NCI-H1105 (cell line): ENCODE measurements around the gene RAD51B.

Source experiments
- DNase-seq: peaks from one replicate; lab custom pipeline; 2025; lab: John Stamatoyannopoulos, UW

The RAD51B gene

DNA sequence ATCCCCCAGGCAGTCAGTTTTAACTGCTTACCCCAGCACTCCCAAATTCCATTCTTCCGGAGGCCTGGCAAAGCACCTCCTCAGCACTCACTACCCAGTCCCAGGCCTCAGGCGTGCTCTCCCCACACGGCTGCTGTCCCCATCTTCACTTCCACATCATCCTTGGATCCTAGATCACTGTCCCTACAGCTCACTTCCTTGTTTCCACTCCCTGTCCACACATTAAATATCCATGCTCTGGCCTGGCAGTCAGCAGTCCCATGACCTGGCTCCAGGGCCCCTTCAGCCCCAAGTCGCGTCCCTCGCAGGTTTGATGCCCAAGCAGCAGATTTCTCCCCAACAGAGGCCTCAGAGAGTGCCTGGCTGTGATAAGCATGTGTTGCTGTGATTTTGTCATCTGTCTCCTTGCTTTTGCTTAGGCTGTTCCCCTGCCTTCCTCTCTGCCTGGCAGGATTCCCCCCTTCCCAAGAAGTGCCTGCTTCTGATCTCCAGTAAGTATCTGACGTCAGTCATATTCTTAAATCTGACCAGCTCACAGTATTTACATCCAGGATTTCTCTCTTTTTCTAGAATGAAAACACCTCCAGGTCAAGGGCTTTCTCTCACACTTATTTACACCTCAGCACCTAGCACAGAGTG lies 731.6 kb downstream of the RAD51B start:
- DNase-seq, result no peak

DNA sequence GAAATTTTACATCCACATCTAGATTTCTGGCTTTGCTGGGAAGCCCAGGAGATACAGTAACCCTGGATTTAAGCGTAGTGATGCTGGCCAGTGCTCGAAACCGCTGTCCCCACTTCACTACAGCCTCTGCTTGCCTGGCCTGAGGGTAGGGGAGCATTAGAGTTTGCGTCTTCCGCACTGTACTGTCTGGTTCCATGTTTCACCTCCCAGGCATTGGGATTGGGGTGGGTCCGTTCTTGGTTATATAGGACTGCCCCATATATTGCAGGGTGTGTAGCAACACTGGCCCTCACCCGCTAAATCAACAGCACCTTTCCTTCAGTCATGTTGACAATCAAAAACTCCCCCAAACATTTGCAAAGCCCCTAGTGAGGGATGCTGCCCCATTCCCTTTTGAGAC lies 732.5 kb downstream of the RAD51B start:
- no peak for DNase-seq

DNA sequence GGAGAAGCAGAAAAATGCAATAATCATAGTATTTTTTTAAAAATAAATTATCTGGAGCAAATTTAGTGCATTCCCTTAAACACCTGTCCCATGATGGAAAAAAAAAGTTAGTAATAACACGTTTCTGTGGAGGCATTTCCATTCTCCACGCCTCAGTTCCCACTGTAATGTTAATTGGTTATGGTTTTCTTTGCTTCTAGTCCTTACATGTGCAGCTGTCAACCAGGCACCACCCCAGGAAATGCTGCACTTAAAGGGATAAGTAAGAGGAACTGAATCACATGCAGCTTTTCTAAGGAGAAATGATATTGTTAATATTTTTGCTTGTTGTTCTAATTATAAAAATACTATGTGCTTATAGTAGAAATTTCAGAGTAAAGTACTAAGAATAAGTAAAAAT lies 733.0 kb downstream of the RAD51B start:
- no peak for DNase-seq

DNA sequence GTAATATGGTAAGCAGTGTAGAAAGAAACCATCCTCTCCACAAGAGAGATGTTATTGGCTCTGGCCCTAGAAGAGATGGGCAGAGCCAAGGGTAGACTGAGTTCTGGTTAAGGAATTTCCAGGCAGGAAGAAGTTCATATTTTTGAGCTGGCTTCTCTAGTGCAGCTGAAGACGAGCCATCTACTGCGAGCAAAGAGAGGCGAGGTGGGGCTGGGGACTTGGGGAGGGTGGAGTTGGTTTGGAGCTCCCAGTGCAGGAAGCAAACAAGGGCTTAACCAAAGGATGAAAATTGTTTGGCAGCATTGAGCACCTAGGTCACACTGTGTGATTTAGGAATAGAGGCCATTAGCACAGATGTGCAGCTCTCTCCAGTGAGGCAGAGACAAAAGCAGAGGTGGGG lies 733.7 kb downstream of the RAD51B start:
- no peak for DNase-seq

DNA sequence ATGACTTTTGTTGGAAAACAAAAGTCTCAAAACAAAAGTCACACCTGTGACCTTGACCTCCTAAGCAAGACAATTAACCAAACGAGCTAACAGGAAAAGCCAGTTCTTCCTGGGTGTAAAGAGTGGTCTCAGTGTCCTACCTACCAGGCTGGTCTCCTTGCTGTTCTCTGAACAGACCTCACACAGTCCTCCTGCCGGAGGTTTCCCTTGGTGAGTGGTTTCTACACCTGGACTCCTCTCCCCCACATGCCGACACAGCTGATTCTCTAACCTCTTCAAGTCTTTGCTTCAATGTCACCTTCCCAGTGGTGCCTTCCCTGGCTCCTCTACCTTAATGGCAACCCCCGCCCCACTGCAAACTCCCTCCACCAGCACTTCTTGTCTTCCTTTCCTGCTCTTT lies 734.7 kb downstream of the RAD51B start:
- DNase-seq, result no peak

DNA sequence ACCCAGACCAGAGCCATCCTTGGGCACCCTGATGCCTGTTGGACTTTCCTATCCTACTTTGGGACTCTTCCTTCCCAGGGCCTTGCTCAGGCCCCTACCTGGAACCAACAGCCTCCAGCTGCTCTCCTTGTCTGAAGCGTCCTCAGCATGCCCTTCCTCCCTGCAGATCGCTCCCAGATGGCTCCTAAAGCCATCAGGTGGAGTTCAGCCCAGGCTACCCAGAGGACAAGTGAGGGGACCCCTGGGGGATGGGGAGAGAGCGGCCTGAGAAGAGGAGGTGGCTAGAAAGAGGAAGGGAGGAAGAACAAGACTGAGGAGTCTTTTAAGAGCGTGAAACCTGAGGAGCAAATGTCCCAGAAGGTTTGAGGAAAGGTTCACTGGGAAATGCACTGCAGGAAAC lies 736.7 kb downstream of the RAD51B start:
- DNase-seq, result no peak

DNA sequence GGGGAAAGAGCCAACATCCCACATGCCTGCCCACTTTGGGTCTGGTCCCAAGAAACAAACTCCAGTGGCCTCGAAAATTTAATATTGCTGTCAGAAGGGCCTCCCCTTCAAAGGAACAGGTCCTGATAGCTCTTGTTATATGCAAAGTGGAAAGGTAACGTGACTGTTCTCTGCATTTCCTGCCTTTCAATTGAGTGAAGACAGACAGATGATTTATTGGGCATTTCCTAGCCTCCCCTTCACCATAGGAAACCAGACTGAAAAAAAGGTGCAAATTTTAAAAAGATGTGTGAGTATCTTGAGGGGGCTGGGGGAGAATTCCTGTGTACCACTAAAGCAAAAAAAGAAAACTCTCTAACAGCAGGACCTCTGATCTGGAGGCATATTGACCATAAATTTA lies 738.1 kb downstream of the RAD51B start:
- no peak for DNase-seq

DNA sequence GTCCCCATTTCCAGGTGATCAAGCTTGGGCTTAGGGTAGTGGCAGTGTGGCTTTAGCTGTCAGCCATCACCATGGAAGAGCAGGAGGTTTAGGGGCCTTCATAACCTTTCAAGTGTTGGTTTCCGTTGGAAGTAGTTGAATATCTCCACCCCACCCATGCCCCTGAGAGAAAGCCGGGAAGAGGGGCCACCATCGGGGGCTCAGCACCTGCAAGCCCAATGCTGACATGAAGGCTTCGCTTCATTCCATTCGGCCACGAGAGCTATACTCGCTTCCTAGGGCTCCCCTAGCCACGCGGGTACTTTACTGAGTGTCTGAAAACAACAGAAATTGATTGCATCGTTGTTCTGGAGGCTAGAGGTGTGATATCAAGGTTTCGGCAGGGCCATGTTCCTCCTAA lies 738.5 kb downstream of the RAD51B start:
- no peak for DNase-seq

DNA sequence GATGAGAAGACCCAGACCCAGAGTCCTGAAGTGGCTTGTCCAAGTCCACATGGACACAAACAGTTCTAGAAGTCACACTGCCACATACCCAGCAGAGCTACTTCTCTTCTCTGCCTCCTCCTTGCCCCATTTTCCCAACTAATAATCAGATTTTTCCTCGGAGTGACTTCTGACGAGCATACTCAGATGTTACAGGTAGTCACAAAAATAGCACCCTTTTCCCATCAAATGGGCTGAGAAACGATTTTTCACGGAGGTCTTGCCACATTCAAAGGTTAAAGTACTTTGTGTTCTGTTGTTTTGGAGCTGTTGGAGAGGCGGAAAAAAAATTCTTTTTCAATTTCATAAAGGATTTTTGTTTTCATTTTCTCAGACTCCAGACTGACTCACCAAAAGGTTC lies 740.4 kb downstream of the RAD51B start:
- no peak for DNase-seq

DNA sequence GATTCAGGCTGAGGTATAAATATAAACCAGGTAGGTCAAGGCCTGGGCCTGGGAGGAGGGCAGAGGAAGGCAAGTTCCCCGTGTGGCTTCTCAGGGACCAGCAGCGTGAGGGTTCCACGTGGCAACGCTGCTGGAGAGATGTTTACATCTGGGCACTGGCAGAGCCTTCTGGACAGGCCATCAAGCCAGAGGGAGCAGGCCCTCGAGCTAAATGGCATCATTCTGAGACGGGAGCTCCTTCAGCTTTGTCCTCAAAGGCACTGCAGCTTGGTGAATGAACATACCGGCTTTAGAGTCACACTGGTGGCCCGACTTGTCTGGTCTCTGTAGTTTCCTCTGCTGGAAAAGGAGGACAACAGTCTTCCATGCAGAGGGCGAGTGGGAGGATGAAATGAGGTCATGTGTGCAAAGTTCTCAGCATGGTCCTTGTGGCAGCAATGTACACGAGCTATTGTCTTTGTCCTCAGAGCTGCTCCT lies 742.0 kb downstream of the RAD51B start:
- DNase-seq, result no peak

DNA sequence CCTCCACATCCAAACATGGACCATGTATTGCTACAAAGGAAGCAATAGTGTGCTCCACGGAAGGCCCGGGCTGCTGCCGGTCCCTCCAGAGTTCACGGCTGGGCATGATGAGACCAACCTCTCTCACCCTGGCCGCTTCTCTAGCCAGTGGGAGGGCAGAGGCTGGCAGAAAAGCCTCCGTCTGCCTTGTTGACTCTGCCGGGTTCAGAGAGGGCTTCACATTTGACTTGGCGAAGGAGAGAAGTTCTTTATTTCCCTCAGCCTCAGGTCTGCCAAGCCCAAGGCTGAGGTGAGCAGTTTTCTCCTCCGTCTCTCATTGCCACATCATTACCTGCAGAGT lies 743.3 kb downstream of the RAD51B start:
- DNase-seq, result no peak

DNA sequence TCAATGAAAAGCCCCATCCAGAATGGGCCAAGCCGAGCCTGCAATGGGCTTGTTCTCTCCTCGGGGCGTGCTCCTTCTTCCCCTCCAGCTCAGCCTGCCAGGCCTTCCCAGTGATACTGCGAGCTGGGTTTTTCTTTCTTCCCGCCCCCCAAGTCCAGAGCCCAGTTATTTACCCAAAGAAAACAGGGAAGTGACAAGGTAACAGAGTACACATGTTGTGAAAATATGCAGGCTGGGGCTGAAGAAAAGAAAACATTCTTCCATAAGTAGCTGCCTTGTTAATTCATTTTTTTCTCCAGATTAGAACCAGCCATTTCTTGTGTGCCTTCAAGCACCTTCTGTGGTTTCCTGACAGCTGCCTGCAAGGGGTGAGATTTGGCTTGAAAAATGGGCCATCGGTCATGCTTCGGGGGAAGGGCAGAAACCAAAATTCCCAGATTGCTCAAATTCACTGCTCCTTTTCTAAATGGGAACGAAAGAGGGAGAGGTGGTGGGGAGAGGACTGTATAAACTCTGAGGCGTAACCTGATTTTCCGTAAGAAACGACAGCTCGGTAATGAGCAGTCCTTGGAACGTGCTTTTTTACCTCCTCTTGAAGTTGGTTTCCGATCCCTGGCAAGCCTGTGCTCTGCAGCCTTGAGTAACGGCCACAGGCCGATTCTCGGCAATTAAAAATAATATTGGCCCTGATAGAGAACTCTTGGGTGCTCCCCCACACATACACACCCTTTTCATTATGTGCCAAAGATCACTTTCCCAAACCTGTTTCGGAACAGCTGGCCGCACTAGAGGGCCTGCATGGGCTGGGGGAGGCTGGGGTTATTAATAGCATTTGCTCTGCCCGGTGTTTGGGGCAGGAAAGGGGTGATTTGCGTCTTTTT lies 743.9 kb downstream of the RAD51B start:
- no peak for DNase-seq

DNA sequence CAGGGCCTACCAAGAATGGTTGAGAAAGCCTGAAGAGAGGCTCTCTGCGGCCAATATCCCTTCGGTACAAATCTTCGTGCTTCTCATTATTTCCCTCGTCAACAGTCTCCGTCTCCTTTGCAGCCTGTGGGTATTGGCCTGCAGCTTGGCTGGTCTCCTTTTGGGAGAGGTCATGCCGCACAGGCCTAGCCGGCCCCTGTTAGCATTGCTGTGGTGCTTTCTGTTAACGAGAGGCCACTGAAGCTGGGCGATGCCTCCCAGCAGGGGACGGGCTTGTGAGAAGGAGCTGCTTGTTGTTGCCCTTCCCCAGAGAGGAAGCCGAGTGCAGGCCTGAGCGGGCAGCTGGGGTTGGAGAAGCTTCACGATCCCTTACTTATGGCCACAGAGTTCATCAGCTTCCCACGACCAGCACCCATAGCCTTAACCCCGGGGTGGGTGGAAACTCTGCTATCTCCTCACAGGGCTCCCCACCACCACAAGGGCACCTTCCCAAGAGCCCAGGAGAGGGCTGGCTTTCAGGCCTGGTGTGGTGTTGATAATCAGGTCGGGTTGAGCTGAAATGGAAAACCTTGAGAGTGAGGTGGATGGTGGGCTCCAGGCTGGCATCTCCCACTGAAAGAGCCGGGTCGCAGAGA lies 744.7 kb downstream of the RAD51B start:
- DNase-seq, result no peak

DNA sequence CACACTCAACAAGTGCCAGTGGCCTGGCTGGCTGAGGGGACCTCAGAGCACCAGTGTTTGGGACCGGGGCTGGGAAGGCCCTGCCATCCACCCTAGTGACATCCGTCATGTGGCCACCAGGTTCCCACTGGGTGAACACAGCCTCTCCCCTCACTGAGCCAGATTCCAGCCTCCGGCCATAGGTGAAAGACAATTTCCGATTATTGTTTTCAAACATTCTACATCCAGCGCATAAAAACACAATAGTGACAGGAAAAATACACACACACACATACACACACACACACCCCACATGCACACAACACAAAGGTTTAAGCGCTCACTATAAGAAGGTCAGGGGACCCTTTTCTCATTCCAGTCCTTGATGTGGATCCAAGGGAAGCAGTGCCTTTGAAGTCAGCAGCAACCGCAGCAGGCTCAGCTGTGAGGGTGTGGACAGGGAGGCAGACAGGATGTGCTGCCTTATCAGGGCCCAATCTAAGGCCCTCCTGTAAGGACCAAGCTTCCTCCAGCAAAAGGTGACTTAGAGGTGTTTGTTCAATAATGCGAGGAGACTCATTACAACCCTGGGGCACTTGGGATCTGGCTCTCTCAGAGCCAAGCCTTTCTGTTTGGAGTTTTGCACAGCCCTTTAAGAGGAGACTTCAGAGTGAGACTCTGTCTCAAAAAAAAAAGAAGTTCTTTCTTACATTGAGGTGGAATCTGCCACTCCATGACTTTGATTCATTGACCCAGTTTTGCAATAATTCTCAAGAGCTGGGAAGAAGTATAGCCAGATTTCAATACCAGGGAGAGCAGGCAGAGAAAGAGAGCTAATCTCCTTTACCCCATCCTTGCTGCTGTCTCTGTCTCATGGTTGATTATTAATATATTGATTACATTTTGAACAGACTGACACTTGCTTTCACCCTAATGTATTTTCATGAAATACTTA lies 745.5 kb downstream of the RAD51B start:
- no peak for DNase-seq

DNA sequence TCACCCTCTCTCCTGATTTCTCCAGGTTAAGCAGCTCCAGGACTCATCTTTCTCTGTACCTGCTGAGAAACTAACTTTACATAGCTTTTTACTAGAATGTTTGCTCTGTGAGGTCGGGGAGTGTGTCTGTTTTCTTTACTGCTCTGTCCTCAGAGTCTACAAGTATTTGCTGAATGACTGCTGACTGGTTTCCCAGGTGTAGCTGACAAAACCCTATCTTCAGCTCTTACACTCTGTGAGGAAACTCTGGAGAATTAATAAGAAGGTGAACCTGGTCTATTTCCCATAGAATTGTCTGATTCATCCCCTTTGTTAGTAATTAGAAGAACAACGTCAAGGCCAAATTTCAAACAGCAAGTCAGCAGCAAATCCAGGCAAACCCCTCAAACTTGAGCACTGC lies 746.5 kb downstream of the RAD51B start:
- no peak for DNase-seq

DNA sequence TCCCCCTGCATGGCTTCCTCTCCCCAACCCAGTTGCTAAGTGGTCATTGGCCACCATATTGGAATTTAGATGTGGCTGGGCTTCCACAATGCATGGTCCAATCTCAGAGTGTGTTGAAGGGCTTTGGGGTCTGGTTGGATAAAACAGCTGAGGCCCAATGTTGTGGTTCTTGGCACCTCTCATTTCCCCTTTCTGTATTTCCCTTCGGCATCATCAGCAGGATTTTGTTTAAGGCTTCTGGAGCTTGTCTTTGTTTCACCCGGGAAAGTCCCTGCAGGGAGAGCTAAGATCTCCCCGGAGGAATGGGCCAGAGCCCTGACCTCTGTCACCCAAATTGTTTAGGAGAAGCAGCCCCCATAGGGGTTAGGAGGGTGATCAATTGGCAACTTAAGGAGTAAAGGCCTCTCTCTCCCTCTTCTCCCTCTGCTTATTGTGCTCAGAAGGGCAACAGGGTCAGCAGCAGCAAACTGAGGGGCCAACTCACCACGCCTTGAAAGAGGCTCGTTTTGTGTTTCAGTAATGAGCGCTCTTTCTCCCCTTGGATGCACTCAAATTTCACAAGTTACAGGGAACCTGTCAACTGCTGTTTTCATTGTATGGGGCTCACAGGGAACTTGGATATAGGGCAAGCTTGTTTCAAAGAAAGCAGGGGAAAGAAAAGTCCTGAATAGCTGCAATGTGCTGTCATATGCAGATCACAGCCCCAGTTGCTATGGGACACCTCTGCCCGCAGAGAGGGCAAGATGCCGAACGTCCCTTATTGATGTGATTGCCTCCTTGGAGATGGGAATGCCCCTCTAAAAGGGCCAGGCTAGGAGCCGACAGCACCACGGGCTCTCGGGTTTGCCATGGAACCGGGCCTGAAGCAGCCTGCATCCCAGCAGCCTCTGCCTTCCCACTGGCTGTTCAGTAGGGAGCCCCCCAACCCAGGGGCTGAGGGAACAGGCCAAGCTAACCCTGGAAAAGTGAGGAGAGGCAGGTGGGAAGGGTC lies 749.6 kb downstream of the RAD51B start:
- no peak for DNase-seq

DNA sequence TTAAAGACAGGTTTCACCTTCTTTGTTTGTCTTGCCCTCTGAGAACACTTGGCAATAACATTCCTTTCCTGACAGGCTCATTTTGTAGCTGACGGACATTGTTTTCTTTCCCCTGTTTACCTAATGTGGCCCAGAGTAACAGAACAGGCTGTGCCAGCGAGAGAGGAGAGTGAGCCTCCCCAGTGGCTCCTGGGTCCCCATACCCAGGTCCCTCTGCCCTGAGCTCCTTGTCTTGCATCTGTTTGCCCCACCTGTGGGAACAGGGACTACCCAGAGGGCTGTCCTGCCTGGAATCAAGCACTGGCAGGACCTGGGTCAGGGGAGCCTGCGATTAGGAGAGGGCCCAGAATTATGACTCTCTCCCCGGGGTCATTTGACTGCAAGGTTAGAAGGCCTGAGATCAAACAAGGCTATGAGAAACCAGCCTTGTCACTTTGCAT lies 750.4 kb downstream of the RAD51B start:
- no peak for DNase-seq

DNA sequence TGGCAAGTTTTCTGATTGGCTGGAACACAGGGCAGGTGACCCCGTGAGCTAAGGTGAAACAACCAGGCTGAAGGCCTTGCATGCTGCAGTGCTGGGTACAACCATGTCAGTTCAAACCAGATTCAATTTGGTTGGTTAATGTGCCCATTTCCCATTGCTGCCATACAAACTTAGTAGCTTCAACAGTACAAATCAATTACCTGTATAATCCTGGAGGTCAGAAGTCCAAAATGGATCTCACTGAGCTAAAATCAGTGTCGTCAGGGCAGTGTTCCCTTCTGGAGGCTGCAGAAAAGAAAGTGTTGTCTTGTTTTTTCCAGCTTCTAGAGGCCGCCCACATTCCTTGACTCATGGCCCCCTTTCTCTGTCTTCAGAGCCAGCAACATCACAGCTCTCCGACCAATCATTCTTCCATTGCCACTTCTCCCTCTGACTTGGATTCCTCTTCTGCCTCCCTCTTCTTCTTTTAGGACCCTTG lies 751.6 kb downstream of the RAD51B start:
- DNase-seq, result no peak

DNA sequence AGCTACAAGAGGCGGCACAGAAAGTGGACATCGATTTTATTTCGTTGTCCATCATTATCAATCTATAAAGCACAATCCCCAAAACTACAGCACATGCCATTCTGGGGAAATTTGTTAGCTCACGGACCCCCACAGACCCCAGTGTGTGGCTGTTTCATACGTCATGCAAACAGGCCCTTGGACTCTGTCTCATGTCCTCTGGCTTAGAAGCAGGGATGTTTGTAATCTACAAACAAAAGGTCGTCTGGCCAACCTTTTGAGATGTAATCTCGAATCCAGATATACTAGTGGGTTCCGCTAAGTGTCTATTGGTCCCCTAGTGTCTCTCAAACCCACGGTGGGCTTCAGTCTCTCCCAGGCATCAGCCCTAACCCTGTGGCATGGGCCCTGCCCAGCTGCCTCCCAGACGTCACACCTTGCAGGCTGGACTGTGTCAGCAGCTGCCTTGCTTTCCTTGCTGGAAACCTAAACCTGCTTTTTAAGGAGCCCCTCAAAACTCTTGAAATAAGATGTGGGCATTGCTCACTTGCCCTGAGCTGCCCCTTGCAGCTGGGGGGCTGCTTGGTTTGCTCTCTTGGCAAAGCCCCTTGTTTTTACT lies 752.4 kb downstream of the RAD51B start:
- no peak for DNase-seq

DNA sequence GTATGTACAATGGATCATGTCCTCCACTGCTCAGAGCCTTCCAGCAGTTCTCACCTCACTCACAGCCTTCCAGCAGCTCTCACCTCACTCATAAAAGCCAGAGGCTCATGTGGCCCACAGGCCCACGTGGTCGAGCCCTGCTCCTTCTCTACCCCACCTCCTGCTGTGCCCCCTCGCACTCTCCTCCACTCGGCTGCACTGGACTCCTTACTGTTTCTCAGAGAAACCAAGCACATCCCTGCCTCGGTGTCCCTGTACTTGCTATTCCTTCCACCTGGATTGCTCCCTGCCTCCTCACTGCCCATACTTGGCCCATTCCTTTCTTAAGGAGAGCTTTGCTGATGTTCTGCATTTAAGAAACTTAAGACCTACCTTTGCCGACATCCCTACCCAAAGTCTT lies 753.5 kb downstream of the RAD51B start:
- DNase-seq, result no peak
